Mucosa of descending colon (tissue), 3 donors: ENCODE results near the gene FYB1. TPM values are rescaled to one million over a fixed set of nuclear protein-coding genes. Genes with fewer than 3 reads are reported as not detected.

Experiments
- ATAC-seq: fragments of 200-7000 bp; cut with Tn5 transposase; one replicate; pipeline ENCODE4 v1.9.1; 2020; ENCODE audit warnings: mild to moderate bottlenecking, moderate library complexity
- DNase-seq, 3 donors: peaks; one replicate each; pipeline ENCODE4 v3.0.0-alpha.2; 2020
- H3K36me3 ChIP-seq: fragments of 200-600 bp; one replicate; pipeline ENCODE4 v1.8.0; 2021; ENCODE audit warnings: low read depth, mild to moderate bottlenecking
- H3K4me1 ChIP-seq: fragments of 200-600 bp; one replicate; pipeline ENCODE4 v1.8.0; 2021; ENCODE audit warnings: low read depth, mild to moderate bottlenecking
- H3K4me3 ChIP-seq: fragments of 200-600 bp; one replicate; pipeline ENCODE4 v1.8.0; 2021; ENCODE audit warnings: mild to moderate bottlenecking
- H3K9me3 ChIP-seq: fragments of 200-600 bp; one replicate; pipeline ENCODE4 v1.8.0; 2021; ENCODE audit warnings: mild to moderate bottlenecking
- intact Hi-C, 2 donors: fragments of 100-400 bp; cut with DNase I in 1 of 2; cut with micrococcal nuclease in 1 of 2; formaldehyde crosslinking; loops; one replicate each; pipeline versions ENCODE4 v1.11.0 to v1.11.1; 2022; cut with DNase I, micrococcal nuclease
- total RNA-seq, 3 donors: library from RNA; stranded (reverse); fragmentation: NEBNext Ultra II Directional in 2 of 3; extraction: Animal tissue kit (Norgen Biotek cat#: 25700) in 2 of 3; gene quantifications; one replicate each; pipeline versions ENCODE4 v1.2.1 to v1.2.4, GENCODE V29; 2021 to 2023
- TF ChIP-seq, protein P1 (sequence below): fragments of 200-600 bp; IDR thresholded peaks from one replicate; pipeline ENCODE4 v1.8.0; 2022; ENCODE audit warnings: antibody characterized with exemption, mild to moderate bottlenecking
- donor health status: DM: no; HTN: no; CAD: no; lungs with moderate emphysema.
- donor health status: DM: no; HTN: no; CAD: no.
- donor health status: DM: no; HTN: yes; CAD: no.

Gene FYB1
- total RNA-seq, 3 donors from 2014 or later = 11.5 to 19.4 (median 13.1) TPM

DNA sequence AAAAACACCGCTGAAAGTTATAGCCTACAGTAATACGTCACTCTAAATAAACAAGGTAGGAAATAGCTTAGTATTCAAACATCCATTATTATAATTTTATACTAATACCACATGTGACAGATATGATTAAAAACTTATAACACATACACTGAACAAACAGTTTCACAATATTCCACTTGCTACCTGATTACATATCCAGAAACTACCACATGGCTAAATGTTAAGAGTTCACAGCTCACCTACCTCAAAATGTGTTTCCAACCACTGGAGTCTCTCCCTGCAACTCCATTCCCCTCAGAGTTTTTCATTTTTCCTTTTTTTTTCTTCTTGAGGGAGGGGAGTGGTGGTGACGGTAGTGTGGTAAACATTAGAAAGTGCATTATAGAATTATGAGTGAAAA, 157.3 kb downstream of the FYB1 start:
- H3K4me3 ChIP-seq = no peak overlapping the region
- DNase-seq (no peak), ATAC-seq (no peak)
- intact Hi-C loops = no loop called here
- TF ChIP-seq, protein P1, sequence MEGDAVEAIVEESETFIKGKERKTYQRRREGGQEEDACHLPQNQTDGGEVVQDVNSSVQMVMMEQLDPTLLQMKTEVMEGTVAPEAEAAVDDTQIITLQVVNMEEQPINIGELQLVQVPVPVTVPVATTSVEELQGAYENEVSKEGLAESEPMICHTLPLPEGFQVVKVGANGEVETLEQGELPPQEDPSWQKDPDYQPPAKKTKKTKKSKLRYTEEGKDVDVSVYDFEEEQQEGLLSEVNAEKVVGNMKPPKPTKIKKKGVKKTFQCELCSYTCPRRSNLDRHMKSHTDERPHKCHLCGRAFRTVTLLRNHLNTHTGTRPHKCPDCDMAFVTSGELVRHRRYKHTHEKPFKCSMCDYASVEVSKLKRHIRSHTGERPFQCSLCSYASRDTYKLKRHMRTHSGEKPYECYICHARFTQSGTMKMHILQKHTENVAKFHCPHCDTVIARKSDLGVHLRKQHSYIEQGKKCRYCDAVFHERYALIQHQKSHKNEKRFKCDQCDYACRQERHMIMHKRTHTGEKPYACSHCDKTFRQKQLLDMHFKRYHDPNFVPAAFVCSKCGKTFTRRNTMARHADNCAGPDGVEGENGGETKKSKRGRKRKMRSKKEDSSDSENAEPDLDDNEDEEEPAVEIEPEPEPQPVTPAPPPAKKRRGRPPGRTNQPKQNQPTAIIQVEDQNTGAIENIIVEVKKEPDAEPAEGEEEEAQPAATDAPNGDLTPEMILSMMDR = no peak
- no peaks in the 10 kb centered on the region for H3K9me3 ChIP-seq
- no peaks in the 10 kb centered on the region for H3K36me3 ChIP-seq
- H3K4me1 ChIP-seq = peaks cover 24% of the 10 kb centered on the region

DNA sequence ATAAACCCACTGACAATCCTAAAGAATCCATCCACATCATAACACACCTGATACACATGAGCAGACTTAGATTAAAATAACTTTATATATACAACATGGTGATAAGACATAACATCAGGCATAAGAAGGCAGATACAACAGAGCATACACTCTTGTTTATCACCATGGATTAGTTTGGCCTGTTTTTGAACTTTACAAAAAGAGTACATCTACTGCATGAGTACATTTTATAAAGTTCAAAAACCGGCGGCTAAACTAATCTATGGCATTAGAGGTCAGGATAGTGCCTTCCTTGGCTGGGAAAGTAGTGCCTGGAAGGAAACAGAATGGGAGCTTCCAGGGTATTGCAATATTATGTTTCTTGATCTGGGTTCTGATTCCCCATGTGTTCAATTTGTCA, 160.3 kb downstream of the FYB1 start:
- ATAC-seq (no peak), DNase-seq (no peak)
- Histone ChIP-seq H3K36me3 (no peaks in the 10 kb centered on the region), H3K4me3 (no peak overlapping the region), H3K4me1 (peaks cover 13% of the 10 kb centered on the region), H3K9me3 (no peaks in the 10 kb centered on the region)
- TF ChIP-seq, protein P1 = no peak
- intact Hi-C loops = no loop called here

DNA sequence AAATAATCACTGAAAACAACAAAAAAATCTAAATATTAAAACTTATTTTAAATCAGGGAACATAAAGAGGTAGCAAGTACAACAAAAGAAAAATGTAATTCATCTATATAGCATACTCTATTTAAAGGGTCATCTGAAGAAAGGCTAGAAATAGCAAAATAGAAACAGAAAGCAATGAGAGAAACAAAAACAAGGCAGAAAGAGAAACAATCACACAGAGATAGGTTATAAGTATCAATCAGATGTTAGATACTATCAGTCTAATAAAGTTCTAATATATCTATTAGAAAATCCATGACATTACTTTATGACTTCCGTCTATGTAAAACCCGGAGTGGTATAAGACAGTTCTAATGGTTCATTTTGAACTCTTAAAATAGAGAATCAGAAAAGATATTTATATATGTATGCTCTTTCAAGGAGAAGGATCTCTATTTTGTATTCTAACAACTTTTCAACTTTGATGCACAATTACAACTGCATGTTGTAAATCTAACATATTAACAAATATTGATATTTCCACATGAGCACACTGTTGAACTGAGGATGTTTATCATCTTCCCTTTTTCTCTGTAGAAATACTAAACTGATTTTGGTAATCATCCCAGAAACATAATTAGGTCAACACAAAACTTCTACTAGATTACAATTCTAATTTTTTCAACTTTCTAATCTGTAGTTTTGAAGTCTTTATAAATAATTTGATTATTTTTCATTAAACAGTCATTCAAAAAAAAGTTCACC, 161.0 kb downstream of the FYB1 start:
- Histone ChIP-seq H3K9me3 (no peaks in the 10 kb centered on the region), H3K4me1 (peaks cover 12% of the 10 kb centered on the region), H3K4me3 (no peak overlapping the region), H3K36me3 (no peaks in the 10 kb centered on the region)
- DNase-seq = no peak
- intact Hi-C loops = no loop called here
- ATAC-seq = no peak
- TF ChIP-seq, protein P1 = no peak

DNA sequence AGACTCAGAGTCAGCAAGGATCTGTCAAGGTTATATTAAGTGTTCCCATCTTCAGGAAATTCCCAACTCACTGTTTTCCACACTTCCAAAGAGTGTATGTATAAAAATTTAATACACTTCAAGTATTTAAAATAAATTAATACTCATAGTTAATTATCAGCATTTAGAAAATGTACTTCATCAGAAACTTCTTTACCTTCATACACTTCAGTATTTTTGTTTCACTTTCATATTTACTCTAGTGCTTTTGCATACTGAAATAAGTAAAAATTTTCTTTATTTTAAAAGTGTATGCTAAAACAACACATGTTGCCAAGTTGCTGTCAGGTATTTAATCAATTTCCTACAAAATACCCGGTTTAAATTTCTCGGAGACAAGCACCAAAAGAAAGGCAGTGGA, 161.6 kb downstream of the FYB1 start:
- ATAC-seq = no peak

DNA sequence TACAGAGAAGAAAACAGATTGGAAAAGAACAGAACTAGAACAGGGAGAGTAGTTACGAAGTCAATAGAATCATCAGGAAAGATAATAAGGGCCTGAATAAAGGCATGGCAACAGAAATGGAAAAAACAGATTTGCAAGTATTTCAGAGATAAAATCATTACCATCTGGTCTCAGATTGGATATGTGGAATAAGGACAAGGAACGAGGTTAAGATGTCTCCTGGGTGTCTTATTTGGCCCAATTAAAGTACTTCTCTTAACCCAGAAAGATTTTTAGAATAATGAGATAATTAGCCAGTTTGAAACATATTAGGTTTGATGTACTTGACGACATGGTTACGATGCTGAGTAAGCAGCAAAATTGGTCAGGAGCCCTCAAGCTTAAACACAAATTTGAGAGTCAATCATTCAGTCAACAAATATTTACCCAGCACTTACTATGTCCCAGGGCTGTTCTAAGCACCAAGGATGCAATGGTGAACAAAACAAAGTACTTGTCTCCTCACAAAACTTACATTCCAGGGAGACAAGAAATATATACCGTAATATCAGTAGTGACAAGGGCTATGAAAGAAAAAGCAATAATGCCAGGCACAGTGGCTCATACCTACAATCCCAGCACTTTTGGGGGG, 163.5 kb downstream of the FYB1 start:
- no peak for ATAC-seq
- TF ChIP-seq, protein P1 = no peak
- DNase-seq = no peak
- no peak overlapping the region for H3K4me3 ChIP-seq
- no peaks in the 10 kb centered on the region for H3K9me3 ChIP-seq
- H3K36me3 ChIP-seq = no peaks in the 10 kb centered on the region
- H3K4me1 ChIP-seq = no peaks in the 10 kb centered on the region
- intact Hi-C loops = no loop called here

More for the DNA sequence above, 161.6 kb downstream of the FYB1 start:
- no peaks in the 10 kb centered on the region for H3K36me3 ChIP-seq
- H3K9me3 ChIP-seq = no peaks in the 10 kb centered on the region
- TF ChIP-seq, protein P1 = no peak
- intact Hi-C loops = no loop called here
- peaks cover 6% of the 10 kb centered on the region for H3K4me1 ChIP-seq
- DNase-seq = no peak
- H3K4me3 ChIP-seq = no peak overlapping the region

Other genes starting within 250 kb of the FYB1 start
- 10 to 100 TPM; 24.3 to 41.9 (median 36.5) TPM for gene RICTOR, start 145.2 kb downstream of the FYB1 start, total RNA-seq
- gene C9, start 144.9 kb upstream of the FYB1 start, total RNA-seq = under 1 TPM in 1 of 3 donors, not detected in 2; 0.12 TPM
- 10 to 100 TPM; 55.7 to 75.1 (median 65.8) TPM for gene DAB2, start 205.4 kb upstream of the FYB1 start, total RNA-seq